HG02885 (cell line): ENCODE results near the gene TSPAN9.

Experiments used
- ATAC-seq: cut with Tn5 transposase; IDR thresholded peaks from one replicate; pipeline ENCODE4 v1.9.1; 2021; ENCODE audit warnings: mild to moderate bottlenecking; ENCODE audit not compliant: unreplicated experiment, poor library complexity

Gene TSPAN9

GRCh38 chr12:3279832-3280231 lies 202.7 kb downstream of the TSPAN9 start:
- no peak for ATAC-seq

DNA sequence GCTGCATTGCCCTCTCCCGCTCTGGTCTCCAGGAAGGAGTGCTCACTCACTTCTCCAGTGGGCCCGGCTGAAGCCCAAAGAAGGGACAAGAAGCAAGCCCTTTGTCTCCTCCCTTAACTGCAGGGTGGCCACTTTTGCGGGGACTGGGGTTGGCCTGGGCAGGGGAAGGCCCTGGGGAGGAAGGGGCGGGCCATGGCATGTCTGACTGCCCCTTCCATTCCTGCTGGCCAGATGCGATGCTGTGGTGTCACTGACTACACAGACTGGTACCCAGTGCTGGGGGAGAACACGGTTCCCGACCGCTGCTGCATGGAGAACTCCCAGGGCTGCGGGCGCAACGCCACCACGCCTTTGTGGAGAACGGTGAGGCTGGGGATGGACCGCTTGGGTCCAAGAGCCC lies 203.8 kb downstream of the TSPAN9 start:
- no peak for ATAC-seq

DNA sequence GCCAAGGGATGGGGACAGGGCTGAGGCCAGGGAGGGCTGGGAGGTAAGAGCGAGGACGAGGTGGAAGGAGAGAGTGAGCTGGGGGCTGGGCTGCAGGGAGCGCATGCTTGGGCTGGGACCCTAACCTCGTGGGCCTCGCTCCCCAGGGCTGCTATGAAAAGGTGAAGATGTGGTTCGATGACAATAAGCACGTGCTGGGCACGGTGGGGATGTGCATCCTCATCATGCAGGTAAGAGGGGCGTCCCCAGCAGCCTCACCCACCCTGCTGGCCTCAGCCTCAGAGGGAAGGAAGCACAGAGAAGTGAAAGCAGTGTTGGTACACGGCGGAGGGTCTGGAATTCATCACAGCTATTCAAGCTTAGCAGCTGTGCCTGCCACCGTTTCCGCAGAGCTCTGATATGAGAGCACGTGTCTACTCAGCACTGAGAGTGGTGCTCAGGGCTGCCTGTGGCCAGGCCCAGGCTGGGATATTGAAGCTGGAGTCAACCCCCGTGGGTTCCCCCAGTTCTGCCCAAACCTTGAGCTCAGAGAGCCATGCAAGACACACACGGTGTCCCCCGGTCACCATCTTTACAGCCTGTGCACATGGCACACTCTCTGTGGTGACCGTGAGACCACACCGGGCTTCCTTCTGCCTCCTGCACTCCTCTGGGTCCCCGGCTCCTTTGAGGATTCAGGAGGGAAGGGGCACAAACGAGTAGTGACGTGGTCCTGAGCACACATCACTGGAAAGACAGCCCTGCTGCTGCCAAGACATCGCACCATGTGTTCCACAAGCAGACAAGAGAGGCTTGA lies 204.6 kb downstream of the TSPAN9 start:
- ATAC-seq = no peak

DNA sequence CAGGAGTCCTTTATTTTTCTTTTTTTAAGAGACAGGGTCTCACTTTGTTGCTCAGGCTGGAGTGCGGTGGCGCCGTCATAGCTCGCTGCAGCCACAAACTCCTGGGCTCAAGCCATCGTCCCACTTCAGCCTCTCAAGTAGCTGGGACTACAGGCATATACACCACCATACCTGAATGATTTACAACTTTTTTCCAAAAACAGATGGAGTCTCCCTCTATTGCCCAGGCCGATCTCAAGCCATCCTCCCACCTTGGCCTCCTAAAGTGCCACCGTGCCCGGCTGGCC lies 205.1 kb downstream of the TSPAN9 start:
- no peak for ATAC-seq

GRCh38 chr12:3283137-3283680 lies 206.0 kb downstream of the TSPAN9 start:
- ATAC-seq = no peak

DNA sequence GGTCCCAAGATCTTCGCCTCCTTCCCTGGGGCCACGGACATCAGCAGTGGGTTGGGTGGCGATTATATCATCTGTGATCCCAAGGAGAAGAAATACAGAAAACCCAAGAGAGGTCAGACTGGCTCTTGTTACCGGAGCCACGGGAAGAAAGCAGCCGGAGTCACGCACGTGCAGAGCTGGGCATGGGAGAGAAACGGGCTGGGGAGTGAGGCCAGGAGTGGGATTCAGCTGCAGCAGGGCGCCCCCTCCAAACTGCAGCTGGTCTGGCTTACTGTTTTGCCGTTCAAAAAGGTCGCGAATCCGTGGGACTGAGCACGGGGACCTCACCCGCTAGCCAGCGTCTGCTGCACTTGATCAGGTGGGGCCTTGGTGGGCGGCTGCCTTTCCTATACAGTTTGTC lies 207.2 kb downstream of the TSPAN9 start:
- ATAC-seq = no peak

GRCh38 chr12:3285570-3285969 lies 208.4 kb downstream of the TSPAN9 start:
- no peak for ATAC-seq

GRCh38 chr12:3288690-3289089 lies 211.5 kb downstream of the TSPAN9 start:
- no peak for ATAC-seq

DNA sequence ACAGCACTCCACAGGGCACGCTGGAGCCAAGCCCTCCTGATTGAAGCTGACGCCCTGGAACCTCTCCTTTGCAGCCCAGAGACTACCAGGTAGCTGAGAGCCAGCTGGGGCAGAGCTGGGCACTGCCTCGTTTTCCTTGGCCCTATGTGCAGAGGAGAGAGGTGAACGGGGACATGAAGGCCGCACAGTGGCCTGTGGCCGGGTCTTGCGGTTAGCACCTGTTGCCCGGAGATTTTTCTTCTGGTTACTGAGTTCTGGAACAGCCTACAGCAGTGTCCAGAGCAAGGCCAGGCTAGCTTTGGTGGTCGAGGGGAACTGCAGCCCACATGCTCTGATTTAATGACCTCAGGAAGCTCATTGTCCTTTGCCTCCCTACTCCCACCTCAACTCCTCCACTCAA lies 212.5 kb downstream of the TSPAN9 start:
- no peak for ATAC-seq

- no peak for ATAC-seq
These were observed 214.8 kb downstream of the TSPAN9 start for GRCh38 chr12:3291939-3292338.

DNA sequence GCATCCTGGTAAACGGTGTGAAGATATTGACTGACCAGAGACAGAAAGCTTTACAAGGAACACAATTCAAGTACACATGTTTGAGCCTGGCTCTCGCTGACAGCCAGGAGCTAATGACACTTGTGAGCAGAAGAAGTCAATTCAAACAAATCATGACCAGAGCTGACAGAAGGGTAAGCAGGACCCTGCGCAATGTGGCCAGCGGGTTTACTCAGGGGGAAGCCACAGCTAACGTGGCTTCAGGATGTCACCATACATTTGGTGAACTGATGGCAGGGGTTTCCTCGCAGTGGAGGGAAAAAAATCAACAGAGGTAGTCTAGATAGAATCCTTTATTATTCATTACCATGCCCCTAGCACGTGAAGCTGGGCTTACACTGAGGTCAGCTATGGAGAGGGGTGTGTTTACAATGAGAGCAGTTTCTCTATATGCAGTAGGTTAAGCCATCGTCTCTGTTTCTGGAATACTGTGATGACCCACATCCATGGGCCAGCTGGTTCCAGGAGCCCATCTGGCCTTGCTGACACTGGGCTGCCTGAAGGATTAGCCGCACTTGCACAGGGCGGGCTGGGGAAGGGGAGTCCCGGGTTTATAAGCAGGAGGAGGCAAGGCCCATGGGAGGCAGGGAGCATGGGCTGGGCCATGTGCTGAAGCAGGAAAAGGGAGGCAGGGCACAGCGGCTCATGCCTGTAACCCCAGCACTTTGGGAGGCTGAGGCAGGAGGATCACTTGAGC lies 215.7 kb downstream of the TSPAN9 start:
- ATAC-seq = no peak

GRCh38 chr12:3293446-3294161 lies 216.4 kb downstream of the TSPAN9 start:
- ATAC-seq = no peak

DNA sequence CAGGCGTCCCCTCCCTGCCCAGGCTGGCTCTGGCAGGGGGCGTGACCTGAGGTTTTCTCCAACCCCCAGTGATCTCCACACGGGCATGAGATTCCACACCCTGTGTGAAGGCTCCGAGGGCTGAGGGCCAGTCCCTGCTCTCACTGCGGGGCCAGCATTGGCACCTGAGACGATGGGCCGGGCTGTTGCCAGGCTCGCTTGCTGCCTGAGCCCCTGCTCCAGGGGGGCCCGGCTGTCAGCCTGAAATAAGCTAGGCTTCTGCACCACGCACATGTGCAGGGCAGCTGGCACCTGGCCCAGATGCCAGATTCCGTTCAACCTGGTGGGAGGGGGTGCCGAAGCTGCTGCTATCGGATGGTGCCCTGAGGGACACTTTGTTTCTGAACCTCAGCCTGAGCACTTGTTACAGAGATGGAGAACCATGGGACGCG lies 217.3 kb downstream of the TSPAN9 start:
- no peak for ATAC-seq

GRCh38 chr12:3295225-3295624 lies 218.0 kb downstream of the TSPAN9 start:
- no peak for ATAC-seq

DNA sequence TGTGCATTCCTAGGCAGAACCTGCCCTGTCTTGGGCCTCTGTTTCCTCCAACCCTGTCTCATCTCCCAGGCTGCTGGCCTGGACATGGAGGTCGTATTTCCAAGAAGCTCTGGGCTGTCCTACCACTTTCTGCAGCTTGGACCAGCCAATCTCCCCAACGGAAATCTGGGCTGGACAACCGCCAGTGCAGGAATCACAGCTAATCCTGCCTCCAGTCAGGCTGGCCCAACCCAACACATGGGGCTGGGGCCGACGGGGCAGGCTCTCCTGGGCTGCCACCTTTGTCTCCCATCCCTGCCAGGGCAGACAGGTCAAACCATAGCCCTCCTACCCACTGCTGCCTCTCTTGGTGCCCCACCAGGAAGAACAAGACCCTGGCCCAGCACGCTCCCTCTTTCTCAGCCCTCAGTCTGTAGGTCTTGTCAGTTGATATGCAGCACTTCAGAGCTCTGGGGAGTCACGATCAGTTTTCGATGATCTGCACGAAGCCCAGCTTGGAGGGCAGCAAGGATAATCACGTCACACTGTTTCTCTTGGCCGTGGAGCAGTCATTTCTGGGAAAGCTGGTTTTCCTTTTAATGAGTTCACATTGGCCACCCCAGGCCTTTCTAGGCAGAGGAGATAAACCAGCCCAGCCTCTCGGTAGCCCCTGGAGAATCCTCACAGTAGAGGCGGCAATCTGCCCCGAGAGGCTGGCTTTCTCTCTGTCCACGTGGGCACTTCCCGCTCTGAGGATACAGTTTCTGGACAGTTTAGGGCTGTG lies 218.6 kb downstream of the TSPAN9 start:
- no peak for ATAC-seq

- ATAC-seq = no peak
These were observed 219.2 kb downstream of the TSPAN9 start for GRCh38 chr12:3296409-3296701.

GRCh38 chr12:3298603-3299002 lies 221.4 kb downstream of the TSPAN9 start:
- no peak for ATAC-seq

DNA sequence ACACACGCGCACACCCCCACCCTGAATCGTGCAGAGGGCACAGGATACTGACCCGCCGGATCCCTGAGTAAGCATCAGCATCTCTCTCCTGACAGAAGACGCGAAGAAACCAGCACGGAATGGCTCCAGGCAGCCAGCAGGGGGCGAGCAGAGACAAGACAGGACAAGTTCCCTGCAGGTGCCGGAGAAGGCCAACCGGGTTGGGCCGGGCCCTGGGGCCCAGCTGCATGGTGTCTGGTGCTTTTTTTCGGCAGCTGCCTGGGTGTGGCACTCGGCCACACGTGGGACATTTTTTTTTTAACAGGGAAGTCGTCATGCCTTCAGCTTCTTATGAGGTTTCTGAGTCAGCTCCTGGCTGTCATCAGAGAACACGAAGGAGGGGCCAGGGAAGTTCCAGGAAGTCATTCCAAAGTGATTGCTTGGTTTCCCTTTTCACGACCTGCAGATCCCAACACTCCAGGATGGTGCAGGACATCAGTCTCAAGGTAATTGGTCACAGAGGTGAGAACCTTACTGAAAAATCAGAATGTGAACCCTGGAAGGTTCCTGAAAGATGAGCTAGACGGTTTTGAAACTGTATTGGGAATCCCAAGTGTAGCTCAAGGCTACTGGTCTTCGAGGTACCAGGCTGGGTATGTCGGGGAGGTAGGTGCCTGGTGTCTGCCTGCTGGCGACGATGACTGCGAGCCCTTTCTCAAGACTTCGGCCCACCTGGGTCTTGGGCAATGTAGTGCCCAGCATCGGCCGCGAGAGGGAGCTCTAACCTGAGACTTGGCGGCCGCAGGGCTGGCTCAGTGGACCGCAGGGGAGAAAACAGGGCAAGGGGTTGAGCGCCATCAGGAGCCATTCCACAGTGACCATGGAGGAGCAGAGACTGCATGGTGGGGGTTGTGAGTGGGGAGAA lies 223.0 kb downstream of the TSPAN9 start:
- peak; percentile 65 for ATAC-seq

DNA sequence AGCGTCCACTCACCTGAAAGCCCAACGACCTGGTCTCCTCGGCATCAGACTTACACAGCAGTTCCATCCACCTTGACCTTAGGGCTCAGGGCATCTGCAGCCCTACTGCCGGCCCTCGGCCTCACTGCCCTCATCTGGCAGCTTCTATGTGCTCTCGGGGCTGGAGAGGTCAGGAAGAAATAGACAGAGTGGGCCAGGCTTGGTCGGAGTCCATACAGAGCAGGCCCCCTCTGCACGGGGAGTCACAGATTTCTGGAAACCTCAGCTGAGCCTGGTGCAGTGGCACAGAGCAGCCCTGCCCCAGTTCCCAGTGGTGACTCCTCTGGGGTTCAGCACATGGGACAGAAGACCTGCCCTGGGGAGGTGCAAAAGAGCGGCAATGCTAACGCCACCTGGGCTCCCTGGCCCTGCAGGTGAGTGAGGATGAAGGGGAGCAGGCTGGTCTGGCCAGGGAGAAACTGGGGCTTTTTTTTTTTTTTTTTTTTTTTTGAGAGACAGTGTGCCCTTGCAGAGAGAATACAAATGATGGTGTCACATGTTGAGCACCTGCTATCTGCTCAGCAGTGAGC lies 223.7 kb downstream of the TSPAN9 start:
- no peak for ATAC-seq
